GM21717 (cell line): Measurements from ENCODE around the gene ANGPTL2.

Source experiments
- ATAC-seq: cut with Tn5 transposase; IDR thresholded peaks from one replicate; pipeline ENCODE4 v1.9.1; 2021; ENCODE audit warnings: mild to moderate bottlenecking, moderate library complexity; ENCODE audit not compliant: unreplicated experiment

ANGPTL2 gene

GRCh38 chr9:127121628-127122175 is 733 bp downstream of the ANGPTL2 start:
- ATAC-seq, result no peak

- no peak for ATAC-seq
Observed at GRCh38 chr9:127119320-127119709, 3.1 kb downstream of the ANGPTL2 start.

- no peak for ATAC-seq
Observed at GRCh38 chr9:127118597-127119319, 3.7 kb downstream of the ANGPTL2 start.

GRCh38 chr9:127117801-127118200 is 4.6 kb downstream of the ANGPTL2 start:
- ATAC-seq, result no peak

- no peak for ATAC-seq
Observed at GRCh38 chr9:127116957-127117356, 5.5 kb downstream of the ANGPTL2 start.

GRCh38 chr9:127116088-127116726 is 6.2 kb downstream of the ANGPTL2 start:
- no peak for ATAC-seq

GRCh38 chr9:127114606-127115005 is 7.8 kb downstream of the ANGPTL2 start:
- no peak for ATAC-seq

- ATAC-seq, result no peak
Observed at GRCh38 chr9:127113191-127113972, 9.1 kb downstream of the ANGPTL2 start.

GRCh38 chr9:127112735-127113161 is 9.7 kb downstream of the ANGPTL2 start:
- no peak for ATAC-seq

GRCh38 chr9:127112056-127112455 is 10.4 kb downstream of the ANGPTL2 start:
- ATAC-seq, result no peak

GRCh38 chr9:127109212-127109711 is 13.2 kb downstream of the ANGPTL2 start:
- no peak for ATAC-seq

- ATAC-seq, result no peak
Observed at GRCh38 chr9:127107929-127108876, 14.2 kb downstream of the ANGPTL2 start.

GRCh38 chr9:127107171-127107928 is 15.1 kb downstream of the ANGPTL2 start:
- ATAC-seq, result no peak

- no peak for ATAC-seq
Observed at GRCh38 chr9:127106466-127106855, 16.0 kb downstream of the ANGPTL2 start.

- ATAC-seq, result no peak
Observed at GRCh38 chr9:127105805-127106465, 16.5 kb downstream of the ANGPTL2 start.

- no peak for ATAC-seq
Observed at GRCh38 chr9:127104581-127105311, 17.7 kb downstream of the ANGPTL2 start.

GRCh38 chr9:127102788-127103187 is 19.6 kb downstream of the ANGPTL2 start:
- ATAC-seq, result no peak

GRCh38 chr9:127102176-127102575 is 20.3 kb downstream of the ANGPTL2 start:
- ATAC-seq, result no peak
